ENCODE data around the gene KRT2. TPM values are rescaled to one million over a fixed set of nuclear protein-coding genes. Genes with fewer than 3 reads are reported as not detected.

KRT2 gene
- not detected in 2 replicates for total RNA-seq (2014; rRNA removed; shearing (Covaris generic))

GRCh38 chr12:52651726-52652261, at the start of gene KRT2:
KRT2 (minus strand) TSS chr12:52652211; CDS start chr12:52652142, 69 bp downstream.
- DNase-seq (ENCODE audit: low spot score) = no peak

DNA sequence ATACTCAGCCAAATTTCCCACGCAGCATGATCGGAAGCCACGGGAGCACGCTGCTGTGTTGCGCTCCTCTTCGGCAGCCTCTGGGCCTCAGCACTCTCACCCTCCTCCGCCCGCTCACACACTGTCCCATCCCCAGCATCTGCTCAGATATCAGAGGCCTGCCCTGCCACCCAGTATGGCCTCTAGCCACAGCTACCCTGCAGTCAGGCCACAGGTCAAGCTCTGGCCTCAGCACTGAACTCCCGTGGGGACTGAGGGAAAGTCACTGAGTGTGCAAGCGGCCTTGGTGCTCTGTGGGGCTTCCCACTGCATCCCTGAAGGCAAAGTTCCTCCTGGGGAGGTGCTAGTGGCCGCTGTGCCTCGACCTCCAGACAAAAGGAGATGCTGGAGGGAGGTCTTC, 49.3 kb upstream of the KRT2 start:
- DNase-seq (ENCODE audit: low spot score) = no peak

DNA sequence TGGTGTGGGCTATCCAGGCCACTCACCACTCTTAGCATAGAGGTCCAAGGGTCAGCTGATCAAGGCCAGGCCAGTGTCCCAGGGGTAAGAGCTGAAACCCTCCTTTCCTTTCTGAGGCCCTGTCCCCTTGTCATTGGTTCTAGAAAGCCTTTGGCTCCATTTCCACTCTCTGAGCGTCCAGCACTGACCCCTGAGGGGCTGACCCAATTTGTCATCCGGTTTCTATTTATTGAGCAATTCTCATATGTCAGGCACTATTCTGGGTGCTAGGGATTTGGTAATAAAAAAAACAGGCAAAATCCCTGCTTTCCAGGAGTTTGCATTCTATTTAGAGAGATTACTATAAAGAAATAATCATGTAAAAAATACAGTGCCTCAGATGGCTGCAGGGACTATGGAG, 47.9 kb upstream of the KRT2 start:
- no peak for DNase-seq (ENCODE audit: low spot score)

GRCh38 chr12:52699373-52699772, 47.4 kb upstream of the KRT2 start:
- no peak for DNase-seq (ENCODE audit: low spot score)

DNA sequence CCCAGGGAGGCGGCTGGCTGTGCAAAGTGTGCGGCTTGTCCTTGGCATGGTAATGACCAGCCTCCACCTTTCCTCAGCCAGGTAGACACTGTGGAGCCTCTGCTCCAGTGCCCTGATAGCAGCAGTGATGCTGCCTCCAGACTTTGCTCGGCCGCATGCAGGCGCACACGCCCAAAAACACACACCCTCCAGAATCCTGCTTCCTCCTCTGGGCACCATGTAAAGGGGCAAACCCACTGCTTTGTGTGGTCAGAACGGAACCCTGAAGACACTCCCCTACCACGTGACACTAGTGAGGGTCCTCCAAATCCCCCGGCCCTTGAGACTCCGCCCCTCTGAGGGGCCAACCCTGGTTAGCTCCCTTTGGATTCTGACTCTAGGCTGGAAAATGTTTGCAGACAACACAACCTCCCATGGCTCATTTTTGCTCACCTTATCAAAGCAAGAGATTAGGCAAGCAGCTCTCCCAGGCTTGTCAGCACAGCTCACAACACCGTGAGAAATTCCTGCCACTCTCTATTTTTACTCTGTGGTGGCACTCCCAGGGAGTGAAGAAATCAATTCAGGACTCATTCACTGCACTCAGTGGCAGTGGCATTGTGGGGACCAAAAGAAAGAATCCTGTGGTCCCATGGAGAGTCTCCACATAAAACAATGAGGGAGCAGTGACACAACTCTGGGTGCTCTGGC, 46.8 kb upstream of the KRT2 start:
- DNase-seq (ENCODE audit: low spot score) = no peak

DNA sequence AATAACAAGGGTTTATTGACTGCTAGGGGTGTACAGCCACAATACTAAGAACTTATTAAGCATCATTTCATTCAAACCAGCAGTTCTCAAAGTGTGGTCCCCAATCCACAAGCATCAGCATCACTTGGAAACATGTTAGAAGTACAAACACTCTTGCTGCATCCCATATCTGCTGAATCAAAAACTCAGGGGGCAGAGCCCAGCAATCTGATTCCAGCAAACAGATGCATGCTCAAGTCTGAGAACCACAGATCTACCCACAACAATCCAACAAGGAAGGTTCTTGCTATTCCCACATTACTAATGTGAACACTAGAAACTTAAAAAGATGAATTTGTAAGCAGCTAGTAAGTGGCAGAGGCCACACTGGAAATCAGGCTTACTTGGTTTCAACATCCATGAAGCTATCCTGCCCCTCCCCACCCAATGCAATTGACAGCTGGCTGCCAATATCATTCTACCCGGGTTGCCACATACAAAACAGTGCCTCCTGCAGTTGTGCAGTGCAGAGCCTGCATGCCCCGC, 45.1 kb upstream of the KRT2 start:
- no peak for DNase-seq (ENCODE audit: low spot score)

DNA sequence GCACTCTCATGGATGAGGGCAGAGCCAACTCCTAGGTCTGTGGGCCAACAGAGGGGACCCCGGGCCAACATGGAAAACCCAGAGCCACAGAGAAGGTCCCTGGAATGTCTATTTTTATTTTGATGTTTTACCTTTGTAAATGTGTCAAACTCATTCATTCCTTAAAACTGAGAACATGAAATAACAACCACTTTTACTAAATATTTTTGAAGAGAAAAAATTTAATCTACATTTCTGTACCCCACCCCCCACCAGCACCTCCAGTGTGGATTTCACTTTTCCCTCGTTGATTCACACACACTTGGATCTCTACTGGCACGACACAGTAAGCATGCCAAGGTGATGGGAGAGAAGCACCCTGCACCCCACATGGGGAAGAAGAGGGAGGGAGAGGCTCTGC, 44.6 kb upstream of the KRT2 start:
- no peak for DNase-seq (ENCODE audit: low spot score)

DNA sequence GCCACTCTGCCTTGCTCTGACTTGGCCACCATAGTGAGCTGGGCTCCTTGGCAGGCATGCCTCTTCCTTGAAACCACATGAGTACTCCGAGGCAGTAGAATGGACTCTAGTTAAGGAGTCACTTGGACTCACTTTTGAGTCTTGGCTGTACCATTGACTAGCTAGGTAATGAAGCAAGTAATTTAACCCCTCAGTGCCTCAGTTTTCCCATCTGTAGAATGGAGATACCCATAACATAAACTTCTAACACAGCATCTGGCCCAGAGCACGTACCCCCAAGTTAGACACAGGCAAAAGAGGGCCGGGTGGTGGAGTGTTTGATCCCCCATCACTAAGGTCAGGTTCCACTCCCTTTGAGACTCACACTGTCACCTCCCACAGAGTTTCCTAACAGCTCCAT, 43.0 kb upstream of the KRT2 start:
- no peak for DNase-seq (ENCODE audit: low spot score)

DNA sequence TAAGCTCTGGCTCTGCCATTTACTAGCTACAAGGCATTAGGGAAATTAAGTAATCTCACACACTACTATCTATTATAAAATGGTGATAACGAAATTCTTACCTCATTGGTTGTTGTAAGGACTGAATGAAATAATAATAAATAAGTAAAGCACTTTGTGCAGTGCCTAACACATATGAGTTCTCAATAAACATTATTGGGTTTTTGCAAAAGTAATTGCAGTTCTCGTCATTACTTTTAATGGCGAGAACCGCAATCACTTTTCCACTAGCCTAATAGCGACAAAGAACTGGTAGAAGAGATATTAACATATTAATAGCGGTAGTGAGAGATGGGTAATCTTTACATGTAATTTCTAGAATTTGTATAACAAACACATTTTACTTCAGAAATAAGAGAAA, 42.1 kb upstream of the KRT2 start:
- no peak for DNase-seq (ENCODE audit: low spot score)

DNA sequence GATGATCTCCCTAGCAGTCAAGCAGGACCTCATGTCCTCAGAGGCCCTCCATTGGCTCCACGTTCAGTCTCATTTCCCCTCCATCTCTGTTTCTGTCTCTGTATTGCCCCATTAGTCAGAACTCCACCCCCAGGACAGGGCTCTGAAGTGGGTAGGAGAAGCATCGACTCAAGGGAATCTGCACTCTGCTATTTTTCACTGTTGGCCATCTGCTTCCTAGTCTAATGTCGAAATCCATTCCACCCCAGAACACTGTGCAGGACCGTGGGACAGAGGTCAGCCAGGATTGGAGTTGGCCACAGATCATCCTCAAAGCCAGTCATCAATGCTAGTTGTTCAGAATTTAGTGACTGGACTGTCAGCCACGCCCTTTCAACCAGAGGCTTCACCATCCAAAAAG, 41.2 kb upstream of the KRT2 start:
- no peak for DNase-seq (ENCODE audit: low spot score)

- DNase-seq (ENCODE audit: low spot score) = peak; percentile 35
Observed at GRCh38 chr12:52692254-52692653, 40.2 kb upstream of the KRT2 start.

DNA sequence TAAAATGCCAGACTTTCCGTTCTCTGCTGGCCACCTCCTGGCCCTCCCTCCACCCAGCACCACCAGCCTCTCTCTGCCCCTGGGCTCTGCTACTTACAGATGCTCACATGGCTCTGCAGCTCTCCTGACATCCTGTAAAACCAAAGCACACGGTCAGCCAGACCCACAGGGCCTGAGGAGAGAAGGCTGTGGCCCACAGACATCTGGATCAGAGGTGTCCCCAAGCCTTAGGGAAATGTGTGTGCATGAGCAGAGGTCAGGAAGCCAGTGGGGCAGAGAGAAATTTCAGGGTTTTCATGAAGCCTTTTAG, 39.8 kb upstream of the KRT2 start:
- DNase-seq (ENCODE audit: low spot score) = no peak

GRCh38 chr12:52691076-52691840, 39.2 kb upstream of the KRT2 start:
- no peak for DNase-seq (ENCODE audit: low spot score)

DNA sequence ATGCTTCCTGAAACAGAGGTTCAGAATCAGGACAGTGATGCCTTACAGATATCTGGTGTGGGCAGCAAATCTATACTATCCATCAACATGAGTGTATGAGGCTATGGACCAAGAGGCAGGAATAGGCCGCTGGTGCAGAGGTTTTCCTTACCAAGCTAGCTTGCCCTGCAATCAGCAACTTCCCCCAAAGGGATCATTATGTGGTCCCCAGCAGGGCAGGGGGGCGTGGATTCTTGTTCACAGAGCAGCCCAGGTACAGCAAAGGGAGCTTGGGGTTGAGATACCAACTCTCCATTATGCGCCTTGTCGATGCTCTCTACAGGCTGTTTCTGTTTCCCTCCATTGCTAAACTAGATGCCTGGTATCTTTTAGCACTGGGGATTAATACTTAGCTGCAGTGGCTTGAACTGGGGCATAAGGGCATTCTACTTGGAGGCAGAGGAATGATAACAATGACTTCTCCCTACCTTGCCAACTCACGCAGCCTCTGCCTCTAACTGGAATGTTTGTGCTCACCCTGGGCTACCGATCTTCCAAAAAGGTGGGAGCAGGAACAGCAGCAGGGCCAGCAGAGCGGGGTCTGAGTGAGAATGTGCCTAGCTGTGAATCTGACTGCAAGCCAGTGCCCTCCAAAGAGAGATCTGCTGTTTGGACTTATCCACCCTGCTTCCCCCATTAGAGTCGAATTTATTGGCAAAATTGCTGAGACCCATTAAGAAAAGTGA, 38.5 kb upstream of the KRT2 start:
- DNase-seq (ENCODE audit: low spot score) = no peak

DNA sequence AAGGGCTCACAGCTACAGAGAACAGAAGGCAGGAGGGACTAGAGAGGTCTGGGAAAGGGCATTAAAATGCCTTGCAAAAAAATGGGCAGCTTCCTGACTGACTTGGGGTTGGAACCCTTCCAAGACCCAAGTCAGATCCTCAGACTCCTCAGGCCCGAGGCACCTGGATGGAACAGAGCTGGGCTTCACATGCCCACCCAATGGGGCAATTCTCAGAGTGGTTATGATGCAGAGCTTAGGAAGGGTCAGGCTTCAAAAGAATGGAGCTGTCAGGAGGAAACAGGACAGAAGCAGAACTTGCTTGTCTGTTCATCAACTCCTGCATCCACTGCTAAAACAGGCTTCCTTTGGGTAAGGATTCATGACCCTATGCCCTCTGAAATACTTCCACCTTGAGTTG, 37.9 kb upstream of the KRT2 start:
- no peak for DNase-seq (ENCODE audit: low spot score)

DNA sequence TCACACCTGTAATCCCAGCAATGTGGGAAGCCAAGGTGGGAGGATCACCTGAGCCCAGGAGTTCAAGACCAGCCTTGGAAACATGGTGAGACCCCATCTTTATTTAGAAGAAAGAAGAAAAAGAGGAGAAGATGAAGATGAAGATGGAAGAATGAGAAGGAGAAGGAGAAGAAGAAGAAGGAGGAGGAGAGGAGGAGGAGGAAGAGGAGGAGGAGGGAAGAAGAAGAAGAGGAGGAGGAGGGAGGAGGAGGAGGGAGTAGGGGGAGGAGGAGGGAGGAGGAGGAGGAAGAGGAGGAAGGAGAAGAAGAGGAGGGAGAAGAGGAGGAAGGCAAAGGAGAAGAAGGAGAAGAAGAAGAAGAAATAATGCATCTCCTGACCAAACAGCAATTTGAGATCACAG, 37.2 kb upstream of the KRT2 start:
- DNase-seq (ENCODE audit: low spot score) = no peak

- no peak for DNase-seq (ENCODE audit: low spot score)
Observed at GRCh38 chr12:52688481-52688880, 36.5 kb upstream of the KRT2 start.

- peak; percentile 5 for DNase-seq (ENCODE audit: low spot score)
Observed at GRCh38 chr12:52687497-52688385, 35.7 kb upstream of the KRT2 start.

DNA sequence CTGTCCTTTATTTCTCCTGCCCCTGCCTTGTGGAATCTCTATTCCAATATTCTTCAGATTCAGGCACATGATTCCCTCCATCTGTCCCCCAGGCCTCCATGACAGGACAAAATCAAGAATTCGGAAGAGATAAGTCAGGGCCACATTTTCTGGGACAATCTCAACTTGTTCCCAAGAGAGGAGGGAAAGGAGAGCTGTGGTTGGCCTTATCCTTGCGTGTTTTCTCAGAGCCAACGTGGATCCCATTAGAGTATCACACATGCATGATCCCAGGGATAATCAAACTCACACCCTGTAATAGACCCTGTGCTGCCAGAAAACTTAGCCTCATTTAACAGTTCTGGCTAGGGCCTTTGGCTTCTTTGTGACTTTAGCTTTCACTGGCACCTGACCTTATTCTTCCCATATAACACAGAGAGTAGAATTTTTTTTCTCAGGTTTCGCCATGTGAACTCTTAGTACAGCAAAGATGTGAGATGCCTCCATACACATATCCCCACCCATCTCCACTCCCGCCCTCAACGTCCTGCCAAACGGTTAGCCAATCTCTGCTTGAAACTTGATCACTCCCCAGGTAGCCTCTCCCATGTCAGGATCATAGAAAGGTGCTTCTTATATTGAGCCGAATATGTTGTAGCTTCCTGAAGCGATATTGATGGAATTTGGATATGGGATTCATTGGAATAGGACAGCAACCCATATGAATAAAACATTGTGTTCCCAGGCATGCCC, 34.9 kb upstream of the KRT2 start:
- no peak for DNase-seq (ENCODE audit: low spot score)

DNA sequence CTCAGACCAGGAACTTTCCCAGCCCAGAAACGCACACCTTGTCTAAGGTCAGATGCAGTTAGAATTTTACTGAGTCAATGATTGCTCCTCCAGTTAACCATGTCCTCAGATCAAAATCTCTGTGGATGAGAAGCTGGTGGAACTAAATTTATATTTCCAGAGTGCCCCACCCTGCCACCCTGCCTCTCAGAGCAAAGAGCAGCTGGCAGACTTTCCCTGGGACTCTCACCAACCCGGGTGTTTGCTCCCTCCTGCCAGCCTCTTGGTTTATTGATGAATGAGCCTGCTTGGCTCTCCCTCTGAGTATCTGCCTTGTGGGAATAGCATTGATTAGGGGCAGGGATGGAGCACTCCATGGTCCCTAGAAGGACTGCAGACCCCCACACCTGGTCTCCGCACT, 34.1 kb upstream of the KRT2 start:
- no peak for DNase-seq (ENCODE audit: low spot score)

Data from HT-29 (cell line).